ENCODE results near the gene CLN6. TPM values are rescaled to one million over a fixed set of nuclear protein-coding genes. Genes with fewer than 3 reads are reported as not detected.
"Not testable (repeated sequence)": the region's sequence is repeated elsewhere in the genome, so short reads cannot be mapped to it uniquely, and the experiment has no call there.

The CLN6 gene
- total RNA-seq, 4 donors from 2014 or later = 13.2 to 30.8 (median 24.4) TPM

DNA sequence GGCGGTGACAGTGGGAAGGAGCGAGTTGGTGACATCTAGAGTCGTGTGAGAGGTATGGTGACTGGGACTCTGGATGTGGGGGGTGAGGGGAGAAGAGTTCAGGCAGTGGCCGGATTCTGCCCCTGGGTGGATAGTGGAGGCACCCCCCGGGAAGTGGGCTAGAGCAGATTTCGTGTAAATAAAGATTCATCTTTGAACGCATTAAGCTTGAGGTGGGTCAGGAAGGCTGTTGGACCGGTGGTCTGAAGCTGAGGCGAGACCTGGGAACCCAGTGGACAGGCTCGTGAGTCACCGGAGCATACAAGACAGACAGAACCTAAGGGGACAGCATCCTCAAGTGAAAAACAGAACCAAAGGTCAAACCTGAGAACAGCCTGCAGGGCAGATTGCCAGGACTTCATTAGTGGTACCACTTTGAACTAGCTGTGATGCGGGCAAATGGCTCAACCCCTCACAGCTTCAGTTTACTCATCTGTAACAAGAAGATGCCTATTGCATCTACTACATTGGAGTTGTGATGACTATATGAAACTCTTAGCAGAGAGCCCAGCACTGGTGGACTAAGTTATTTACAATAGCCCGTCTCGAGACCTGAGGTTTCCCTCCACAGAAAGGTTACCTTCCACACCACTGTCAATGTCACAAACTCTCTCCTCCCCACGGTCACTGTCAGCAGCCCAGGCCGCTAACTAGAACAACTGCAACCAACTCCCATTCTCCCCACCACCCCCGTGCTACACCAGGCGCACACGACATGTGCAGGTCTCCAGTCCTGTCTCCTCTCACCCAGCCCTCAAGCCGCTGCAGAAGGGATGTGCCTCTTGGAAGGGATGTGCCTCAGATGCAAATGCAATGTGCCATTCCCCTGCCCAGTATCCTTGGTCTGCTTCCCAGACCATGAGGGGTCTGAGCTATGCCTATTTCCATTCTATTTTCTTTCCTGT, 901 bp upstream of the CLN6 start:
- peak overlapping the region; percentile 56 to 89 (median 86) for H3K27ac ChIP-seq
- H3K27me3 ChIP-seq = peaks cover 0 to 41% (median 0%) of the 10 kb centered on the region in 4 donors
- TF ChIP-seq, protein P1, sequence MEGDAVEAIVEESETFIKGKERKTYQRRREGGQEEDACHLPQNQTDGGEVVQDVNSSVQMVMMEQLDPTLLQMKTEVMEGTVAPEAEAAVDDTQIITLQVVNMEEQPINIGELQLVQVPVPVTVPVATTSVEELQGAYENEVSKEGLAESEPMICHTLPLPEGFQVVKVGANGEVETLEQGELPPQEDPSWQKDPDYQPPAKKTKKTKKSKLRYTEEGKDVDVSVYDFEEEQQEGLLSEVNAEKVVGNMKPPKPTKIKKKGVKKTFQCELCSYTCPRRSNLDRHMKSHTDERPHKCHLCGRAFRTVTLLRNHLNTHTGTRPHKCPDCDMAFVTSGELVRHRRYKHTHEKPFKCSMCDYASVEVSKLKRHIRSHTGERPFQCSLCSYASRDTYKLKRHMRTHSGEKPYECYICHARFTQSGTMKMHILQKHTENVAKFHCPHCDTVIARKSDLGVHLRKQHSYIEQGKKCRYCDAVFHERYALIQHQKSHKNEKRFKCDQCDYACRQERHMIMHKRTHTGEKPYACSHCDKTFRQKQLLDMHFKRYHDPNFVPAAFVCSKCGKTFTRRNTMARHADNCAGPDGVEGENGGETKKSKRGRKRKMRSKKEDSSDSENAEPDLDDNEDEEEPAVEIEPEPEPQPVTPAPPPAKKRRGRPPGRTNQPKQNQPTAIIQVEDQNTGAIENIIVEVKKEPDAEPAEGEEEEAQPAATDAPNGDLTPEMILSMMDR (IDR thresholded peaks at IDR 0.05) = no peak
- no peak for TF ChIP-seq POLR2A (IDR thresholded peaks at IDR 0.05)
- intact Hi-C loops (cut with DNase I) = no loop called here
- no peaks in the 10 kb centered on the region for H3K36me3 ChIP-seq
- peaks cover 18 to 47% (median 19%) of the 10 kb centered on the region in 3 donors for H3K4me1 ChIP-seq
- no peaks in the 10 kb centered on the region for H3K9me3 ChIP-seq
- DNase-seq = no peak
- peak overlapping the region; percentile 56 to 92 (median 86) for H3K4me3 ChIP-seq
- WGBS, 2 donors = 56 to 62% methylated on average over 19 to 20 of the region's 20 CpGs

DNA sequence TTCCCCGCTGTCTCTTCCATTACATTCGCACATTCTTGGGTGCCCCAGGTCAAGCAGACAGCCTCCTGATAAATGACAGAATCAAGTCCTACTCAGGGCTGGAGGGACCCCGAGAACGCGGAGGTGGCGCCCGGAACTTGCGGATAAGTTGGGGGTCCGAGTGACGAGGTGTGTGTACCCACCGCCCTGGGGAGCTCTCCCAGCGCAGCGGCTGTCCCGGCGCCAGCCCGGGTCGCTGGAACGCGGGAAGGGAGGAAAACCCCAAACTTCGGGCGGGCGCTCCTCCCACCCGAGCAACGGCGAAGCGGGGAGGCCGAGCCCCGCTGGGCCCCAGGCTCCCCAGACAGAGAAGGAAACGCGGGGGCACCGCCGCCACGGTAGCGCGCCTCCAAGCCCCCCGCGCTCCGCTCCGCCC, 550 bp downstream of the CLN6 start:
- no peak for DNase-seq
- Histone ChIP-seq H3K9me3 (no peaks in the 10 kb centered on the region), H3K4me3 (peak overlapping the region; percentile 56 to 92 (median 86)), H3K36me3 (no peaks in the 10 kb centered on the region), H3K27ac (peak overlapping the region; percentile 56 to 89 (median 86)), H3K27me3 (peaks cover 0 to 35% (median 0%) of the 10 kb centered on the region in 4 donors), H3K4me1 (peaks cover 18 to 40% (median 19%) of the 10 kb centered on the region in 3 donors)
- WGBS, 2 donors = 0% methylated on average over 5 to 6 of the region's 39 CpGs
- TF ChIP-seq POLR2A (IDR thresholded peaks at IDR 0.05) = no peak
- TF ChIP-seq, protein P1 (IDR thresholded peaks at IDR 0.05) = no peak
- intact Hi-C loops (cut with DNase I) = no loop called here

DNA sequence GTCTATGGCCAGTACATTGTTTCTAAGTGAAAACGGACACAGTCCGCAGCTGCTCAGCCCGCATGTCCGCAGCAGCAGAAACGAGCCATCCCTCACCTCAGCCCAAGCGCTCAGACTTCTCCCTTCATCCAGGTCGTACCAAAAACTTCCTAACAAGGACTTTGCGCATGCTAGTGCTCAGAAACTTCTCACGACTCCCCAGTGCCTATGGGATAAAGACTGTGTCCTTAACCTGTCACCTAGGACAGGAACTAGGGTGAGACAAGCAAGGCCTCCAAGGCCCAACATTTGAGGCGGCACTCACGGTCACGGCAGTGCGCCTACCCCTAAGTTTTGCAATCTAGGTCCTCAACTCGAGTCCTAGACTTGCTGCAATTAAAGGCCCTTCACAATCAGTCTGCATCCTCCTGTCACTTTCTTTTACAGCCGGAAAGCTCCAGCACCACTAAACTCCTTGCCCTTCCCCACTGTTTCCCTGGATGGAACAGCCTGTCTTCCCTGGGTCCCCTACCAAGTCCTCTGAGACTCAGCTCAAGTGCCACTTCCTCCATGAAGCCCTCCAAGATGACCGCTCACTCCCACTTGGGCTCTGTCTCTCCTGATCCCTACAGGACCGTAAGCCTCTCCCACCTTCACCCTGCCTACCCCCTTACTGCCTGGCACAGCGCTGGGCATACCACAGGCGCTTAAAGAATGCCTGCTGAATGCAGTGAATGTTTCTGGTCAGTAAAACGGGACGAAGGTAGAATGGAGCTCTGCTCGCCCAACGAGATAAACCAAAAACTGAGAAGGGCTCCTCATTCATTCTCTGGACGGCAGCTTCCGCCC, 1.2 kb downstream of the CLN6 start:
- DNase-seq = no peak
- 29 to 49% methylated on average over 17 to 21 of the region's 25 CpGs for WGBS, 2 donors
- Histone ChIP-seq H3K4me1 (peaks cover 18 to 40% (median 19%) of the 10 kb centered on the region in 3 donors), H3K36me3 (no peaks in the 10 kb centered on the region), H3K27me3 (peaks cover 0 to 29% (median 0%) of the 10 kb centered on the region in 4 donors), H3K9me3 (no peaks in the 10 kb centered on the region), H3K4me3 (peak overlapping the region; percentile 56 to 92 (median 86)), H3K27ac (peak overlapping the region in 3 of 4 donors; percentile 56 to 89 (median 87))
- intact Hi-C loops (cut with DNase I) = no loop called here
- TF ChIP-seq POLR2A (IDR thresholded peaks at IDR 0.05) = no peak
- TF ChIP-seq, protein P1 (IDR thresholded peaks at IDR 0.05) = no peak

DNA sequence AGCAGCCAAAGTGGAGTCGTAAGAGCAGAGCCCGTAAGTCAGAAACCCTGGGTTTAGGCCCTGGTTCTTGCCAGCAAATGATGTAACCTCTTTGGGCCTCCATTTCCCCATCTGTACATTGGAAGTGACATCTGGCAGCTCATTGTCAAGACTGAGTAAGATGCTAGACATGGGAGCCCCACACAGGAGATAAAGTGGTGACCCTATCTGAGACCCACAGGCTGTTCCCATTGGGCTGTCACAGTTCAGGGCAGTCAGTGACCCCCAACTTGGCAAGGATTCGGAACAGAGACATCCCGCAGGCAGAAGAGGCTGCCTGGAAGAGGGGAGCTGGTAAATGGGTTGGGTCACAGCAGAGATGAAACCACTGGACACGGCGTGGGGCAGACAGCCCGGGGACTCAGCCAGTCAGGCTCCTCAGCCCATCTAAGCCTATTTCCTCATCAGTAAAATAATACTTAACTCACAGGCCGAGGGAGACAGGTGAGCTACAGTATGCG, 1.8 kb downstream of the CLN6 start:
- Histone ChIP-seq H3K36me3 (no peaks in the 10 kb centered on the region), H3K9me3 (no peaks in the 10 kb centered on the region), H3K4me3 (peak overlapping the region in 2 of 4 donors; percentile 87 to 92), H3K27ac (no peak overlapping the region), H3K27me3 (peaks cover 0 to 22% (median 0%) of the 10 kb centered on the region in 4 donors), H3K4me1 (peaks cover 18 to 40% (median 19%) of the 10 kb centered on the region in 3 donors)
- no peak for TF ChIP-seq POLR2A (IDR thresholded peaks at IDR 0.05)
- TF ChIP-seq, protein P1 (IDR thresholded peaks at IDR 0.05) = no peak
- intact Hi-C loops (cut with DNase I) = no loop called here
- WGBS, 2 donors = 55 to 60% methylated on average over 7 to 9 of the region's 9 CpGs
- no peak for DNase-seq

DNA sequence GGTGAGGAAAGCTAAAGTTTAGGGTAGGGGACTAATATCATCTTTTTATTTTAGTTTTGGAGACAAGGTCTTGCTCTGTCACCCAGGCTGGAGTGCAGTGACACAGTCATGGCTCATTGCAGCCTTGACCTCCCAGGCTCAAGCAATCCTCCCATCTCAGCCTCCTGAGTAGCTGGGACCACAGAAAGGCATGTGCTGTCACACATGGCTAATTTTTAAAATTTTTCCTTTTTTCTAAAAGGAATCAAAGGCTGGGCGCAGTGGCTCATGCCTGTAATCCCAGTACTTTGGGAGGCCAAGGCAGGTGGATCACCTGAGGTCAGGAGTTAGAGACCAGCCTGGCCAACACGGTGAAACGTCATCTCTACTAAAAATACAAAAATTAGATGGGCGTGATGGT, 4.1 kb downstream of the CLN6 start:
- H3K27me3 ChIP-seq; H3K27ac ChIP-seq; intact Hi-C loops (cut with DNase I); H3K36me3 ChIP-seq; H3K4me3 ChIP-seq; DNase-seq; H3K9me3 ChIP-seq: not testable (repeated sequence)
- H3K4me1 ChIP-seq = peaks cover 18 to 34% (median 19%) of the 10 kb centered on the region in 3 donors
- 97 to 100% methylated on average over 4 of the region's 4 CpGs for WGBS, 2 donors

Data from esophagus squamous epithelium (tissue), 5 donors.